HG03066 (cell line): Measurements from ENCODE around the gene STX5.
A peak's percentile ranks its signal among the peaks of the same experiment; 100 is the strongest.
"Not testable (repeated sequence)": the region's sequence is repeated elsewhere in the genome, so short reads cannot be mapped to it uniquely, and the experiment has no call there.

ENCODE experiments used
- ATAC-seq: cut with Tn5 transposase; IDR thresholded peaks from one replicate; pipeline ENCODE4 v1.9.1; 2021; ENCODE audit warnings: low read depth; ENCODE audit not compliant: unreplicated experiment

Gene STX5

GRCh38 chr11:62831520-62832335 lies at the start of gene STX5:
TSS of gene STX5 (minus strand) at chr11:62832051. CDS start at chr11:62831243, 808 bp downstream.
- ATAC-seq, result peak; percentile 80

DNA sequence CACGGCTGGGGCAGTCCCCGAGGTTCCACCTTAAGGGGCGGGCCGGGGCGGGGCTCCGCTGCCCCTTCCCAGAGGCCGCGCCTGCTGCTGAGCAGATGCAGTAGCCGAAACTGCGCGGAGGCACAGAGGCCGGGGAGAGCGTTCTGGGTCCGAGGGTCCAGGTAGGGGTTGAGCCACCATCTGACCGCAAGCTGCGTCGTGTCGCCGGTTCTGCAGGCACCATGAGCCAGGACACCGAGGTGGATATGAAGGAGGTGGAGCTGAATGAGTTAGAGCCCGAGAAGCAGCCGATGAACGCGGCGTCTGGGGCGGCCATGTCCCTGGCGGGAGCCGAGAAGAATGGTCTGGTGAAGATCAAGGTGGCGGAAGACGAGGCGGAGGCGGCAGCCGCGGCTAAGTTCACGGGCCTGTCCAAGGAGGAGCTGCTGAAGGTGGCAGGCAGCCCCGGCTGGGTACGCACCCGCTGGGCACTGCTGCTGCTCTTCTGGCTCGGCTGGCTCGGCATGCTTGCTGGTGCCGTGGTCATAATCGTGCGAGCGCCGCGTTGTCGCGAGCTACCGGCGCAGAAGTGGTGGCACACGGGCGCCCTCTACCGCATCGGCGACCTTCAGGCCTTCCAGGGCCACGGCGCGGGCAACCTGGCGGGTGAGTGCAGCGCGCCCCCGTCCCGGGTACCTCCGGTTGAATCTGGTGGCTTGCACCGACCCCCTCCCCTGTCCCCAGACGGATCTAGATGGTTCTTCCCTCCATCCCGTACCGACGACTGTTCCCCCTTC lies 49.1 kb upstream of the STX5 start, which contains the start of gene SLC3A2:
Gene SLC3A2 (plus strand): TSS at position 94 of the 776 bp plus-strand sequence. CDS start 128 bp downstream, at position 222.
- ATAC-seq, result peak; percentile 77

DNA sequence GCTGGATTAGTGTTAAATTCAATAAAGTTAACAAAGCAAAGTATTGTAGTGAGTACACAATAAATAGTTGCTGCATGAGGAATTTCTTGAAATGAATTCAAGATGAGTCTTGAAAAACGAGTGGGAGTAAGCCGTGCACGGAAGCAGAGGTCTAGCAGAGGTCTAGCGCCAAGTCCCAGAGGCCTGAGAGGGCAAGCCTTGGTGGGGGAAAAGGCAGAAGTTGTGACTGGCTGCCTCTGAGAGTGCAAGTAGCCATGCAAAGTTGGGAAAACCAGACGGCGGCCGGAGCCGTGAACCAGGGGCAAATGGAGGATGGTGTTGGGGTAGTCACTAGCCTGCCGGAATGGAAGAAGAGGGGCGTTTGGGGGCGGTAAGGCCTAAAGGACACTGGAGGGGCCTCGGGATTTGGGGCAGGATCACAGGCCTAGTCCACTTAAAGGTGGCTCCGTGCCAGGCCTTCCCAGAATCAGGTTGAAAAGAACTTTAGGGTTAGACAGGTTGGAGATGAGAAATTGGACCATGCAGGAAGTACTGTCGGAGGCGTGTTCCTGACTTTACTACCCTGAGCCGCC lies 48.5 kb upstream of the STX5 start:
- peak; percentile 31 for ATAC-seq

DNA sequence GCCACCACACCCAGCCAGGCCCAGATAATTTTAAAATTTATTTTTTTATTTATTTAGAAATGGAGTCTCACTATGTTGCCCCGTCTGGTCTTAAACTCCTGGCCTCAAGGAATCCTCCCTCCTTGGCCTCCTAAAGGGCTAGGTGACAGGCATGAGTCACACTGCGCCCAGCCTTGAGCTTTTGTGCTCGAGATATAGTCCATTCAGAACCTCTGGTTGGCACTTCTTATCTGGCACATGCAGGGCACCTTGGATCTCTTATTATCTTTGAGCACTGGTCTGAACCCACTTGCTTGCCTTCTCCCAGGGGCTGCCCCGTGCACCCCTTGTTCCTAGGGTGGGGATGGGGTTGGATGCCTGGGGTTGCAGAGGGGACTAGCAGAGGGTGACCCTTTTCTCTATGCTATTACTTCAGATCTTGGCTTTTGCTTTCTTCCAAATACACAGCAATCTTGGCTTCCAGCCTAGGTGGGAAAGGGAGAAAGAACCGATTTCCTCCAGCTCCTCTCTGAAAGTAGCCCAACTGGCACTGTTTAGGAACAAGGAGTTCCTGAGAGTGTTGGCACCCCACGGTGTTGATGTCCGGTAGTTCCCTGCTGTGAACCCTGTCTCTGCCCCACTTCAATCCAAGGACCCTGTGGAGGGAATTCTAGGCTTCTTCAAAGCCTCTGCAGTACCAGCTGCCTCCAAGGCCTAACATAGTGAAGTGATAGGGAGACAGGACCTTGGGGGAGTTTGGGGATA lies 47.6 kb upstream of the STX5 start:
- ATAC-seq, result no peak

GRCh38 chr11:62876712-62877111 lies 44.9 kb upstream of the STX5 start:
- no peak for ATAC-seq

DNA sequence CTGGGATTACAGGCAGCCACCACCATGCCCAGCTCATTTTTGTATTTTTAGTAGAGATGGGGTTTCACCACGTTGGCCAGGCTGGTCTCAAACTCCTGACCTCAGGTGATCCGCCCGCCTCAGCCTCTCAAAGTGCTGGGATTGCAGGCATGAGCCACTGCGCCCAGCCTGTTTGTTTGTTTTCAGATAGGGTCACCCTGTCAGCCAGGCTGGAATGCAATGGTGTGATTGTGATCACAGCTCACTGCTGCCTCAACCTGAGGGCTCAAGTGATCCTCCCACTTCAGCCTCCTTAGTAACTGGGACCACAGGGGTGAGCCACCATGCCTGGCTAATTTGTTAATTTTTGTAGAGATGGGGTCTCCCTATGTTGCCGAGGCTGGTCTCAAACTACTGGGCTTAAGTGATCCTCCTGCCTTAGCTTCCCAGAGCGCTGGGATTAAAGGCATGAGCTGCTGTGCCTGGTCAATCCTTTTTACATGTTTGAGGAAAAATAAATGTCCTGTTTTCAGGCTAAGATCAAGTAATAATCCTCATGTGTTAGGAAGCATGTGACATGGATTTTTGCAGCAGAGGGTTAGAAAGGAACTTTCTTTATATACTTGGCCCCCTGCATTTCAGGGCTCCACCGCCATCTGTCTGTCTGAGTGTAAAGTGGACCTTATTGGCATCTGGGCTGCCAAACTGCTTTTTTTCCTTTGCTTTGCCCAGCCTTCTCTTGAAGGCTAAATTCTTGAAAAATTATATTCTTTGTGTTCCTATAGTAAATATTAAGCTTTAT lies 44.0 kb upstream of the STX5 start:
- no peak for ATAC-seq

DNA sequence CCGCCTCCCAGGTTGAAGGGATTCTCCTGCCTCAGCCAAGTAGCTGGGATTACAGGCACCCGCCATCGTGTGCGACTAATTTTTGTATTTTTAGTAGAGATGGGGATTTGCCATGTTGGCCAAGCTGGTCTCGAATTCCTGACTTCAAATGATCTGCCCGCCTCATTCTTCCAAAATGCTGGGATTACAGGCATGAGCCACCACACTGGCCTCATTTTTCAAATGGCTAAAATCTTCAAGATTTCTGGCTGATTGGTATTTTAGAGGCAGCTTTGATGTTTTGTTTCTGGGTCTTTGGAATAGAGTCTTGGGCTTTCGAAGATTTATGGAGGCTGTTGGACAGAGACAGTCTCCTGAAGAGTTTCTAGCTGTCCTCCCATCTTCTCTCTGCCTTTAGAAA lies 43.0 kb upstream of the STX5 start:
- no peak for ATAC-seq

DNA sequence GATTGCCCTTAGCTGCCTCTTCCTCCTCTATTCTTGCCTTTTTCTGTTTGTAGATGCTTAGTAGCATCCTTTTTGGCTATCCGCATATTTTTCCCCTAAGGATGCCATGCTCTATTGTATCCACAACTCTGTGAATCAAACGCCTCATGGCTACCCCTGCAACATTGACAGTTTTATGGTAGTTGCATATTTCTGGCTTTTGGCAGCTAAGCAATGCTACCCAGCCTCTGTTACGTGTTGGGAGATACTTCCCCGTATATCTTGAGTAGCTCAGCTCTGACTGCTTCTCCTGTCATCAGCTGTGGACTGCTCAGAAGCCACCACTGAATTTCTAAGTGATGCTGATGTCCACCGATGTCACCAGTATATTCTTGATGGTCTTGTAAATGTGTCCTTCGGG lies 33.8 kb upstream of the STX5 start:
- no peak for ATAC-seq

- ATAC-seq, result no peak
These were observed 32.0 kb upstream of the STX5 start for GRCh38 chr11:62863687-62864335.

DNA sequence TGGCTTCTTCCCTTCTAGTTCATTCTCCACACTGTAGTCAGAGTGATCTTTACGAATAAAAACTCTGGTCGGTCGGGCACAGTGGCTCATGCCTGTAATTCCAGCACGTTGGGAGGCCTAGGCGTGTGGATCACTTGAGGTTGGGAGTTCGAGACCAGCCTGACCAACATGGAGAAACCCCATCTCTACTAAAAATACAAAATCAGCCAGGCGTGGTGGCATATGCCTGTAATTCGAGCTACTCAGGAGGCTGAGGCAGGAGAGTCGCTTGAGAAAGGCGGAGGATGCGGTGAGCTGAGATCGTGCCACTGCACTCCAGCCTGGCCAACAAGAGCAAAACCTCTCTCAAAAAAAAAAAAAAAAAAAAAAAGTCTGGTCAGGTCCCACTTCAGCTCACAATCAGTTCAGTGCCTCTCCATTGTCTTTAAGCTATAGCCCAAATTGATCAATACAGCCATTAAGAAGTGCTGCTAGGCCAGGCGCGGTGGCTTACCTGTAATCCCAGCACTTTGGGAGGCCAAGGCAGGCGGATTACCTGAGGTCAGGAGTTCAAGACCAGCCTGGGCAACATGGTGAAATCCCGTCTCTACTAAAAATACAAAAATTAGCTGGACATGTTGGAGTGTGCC lies 29.8 kb upstream of the STX5 start:
- ATAC-seq, result not testable (repeated sequence)

GRCh38 chr11:62860835-62861563 lies 29.1 kb upstream of the STX5 start:
- ATAC-seq, result no peak

- ATAC-seq, result not testable (repeated sequence)
These were observed 27.4 kb upstream of the STX5 start for GRCh38 chr11:62859281-62859703.

DNA sequence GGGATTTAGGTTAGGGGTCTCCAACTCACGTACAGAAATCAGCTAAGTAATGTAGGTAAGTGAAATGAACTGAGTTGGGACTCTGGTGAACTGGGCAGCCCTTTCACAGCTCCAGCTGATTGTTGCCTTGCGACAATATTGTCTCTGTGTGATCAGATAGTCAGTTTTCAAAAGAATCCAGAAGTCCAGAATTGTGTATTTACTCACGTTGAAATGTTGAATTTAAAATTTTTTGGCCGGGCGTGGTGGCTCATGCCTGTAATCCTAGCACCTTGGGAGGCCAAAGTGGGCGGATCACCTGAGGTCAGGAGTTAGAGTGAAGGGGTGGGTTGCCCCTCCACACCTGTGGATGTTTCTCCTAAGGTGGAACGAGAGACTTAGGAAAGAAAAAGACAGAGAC lies 26.4 kb upstream of the STX5 start:
- ATAC-seq, result no peak

DNA sequence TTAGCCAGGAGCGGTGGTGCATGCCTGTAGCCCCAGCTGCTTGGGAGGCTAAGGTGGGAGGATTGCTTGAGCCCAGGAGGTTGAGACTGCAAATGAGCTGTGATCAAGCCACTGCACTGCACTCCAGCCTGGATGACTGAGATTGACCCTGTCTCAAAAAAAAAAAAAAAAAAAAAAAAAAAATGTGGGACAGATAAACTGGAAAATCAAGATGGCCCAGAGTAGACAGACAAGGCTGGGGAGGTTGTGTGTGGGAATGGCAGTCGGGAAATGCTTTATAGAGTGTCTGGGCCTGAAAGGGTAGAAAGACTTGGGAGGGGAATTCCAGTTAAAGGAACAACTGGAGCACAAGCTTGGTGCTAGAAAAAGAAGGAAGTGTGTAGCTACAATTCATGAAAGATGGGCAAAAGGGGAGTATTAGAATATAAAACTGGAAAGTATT lies 25.7 kb upstream of the STX5 start:
- no peak for ATAC-seq

GRCh38 chr11:62856333-62856895 lies 24.6 kb upstream of the STX5 start:
- no peak for ATAC-seq

DNA sequence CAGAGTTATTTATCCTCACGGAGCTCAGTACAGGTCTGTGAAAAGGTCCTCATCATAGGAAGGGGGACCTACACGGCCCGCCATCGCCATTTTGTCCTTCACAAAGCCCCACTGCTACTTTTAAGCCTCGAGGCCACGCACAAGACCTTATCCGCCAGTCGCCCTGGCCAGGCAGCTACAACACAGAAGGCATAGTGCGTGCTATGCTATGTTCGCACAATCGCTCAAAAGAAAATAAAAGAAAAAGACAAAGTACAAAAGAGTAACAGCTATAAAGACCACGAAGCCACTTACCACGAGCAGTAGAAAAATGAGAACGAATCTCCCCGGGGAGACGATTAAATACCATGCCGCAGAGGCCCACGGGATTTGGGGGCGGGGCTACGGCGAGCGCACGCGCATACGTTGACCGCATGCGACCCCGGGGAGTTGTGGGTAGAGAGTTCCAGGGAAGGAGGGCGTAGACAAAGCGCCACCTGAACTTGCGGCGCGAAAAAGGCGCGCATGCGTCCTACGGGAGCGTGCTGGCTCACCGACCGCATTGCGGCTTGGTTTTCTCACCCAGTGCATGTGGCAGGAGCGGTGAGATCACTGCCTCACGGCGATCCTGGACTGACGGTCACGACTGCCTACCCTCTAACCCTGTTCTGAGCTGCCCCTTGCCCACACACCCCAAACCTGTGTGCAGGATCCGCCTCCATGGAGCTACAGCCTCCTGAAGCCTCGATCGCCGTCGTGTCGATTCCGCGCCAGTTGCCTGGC lies 23.9 kb upstream of the STX5 start:
- ATAC-seq, result peak; percentile 81
